Adrenal gland (tissue), 5 donors: Measurements from ENCODE around the gene TMEM214.

Experiments used
- POLR2A ChIP-seq, 2 donors: fragments of 450-650 bp; IDR thresholded peaks; one replicate each; pipeline ENCODE4 v1.6.1; 2017; ENCODE audit warnings: antibody characterized with exemption in 2 of 2, mild to moderate bottlenecking in 2 of 2, moderate library complexity in 1 of 2
- TF ChIP-seq, protein P1 (sequence below), 6 experiments: fragments of 450-650 bp in 4 of 6; fragments of 200-600 bp in 2 of 6; sonication (generic) in 1 of 6; IDR thresholded peaks; 1 replicate in 5 of 6; 2 replicates in 1 of 6; pipeline versions ENCODE4 v1.5.1 to v1.8.0; 2016 to 2021; ENCODE audit warnings: antibody characterized with exemption in 6 of 6, mild to moderate bottlenecking in 2 of 6, moderate library complexity in 1 of 6
- donor health status: DM: no; HTN: no; CAD: no.

DNA sequence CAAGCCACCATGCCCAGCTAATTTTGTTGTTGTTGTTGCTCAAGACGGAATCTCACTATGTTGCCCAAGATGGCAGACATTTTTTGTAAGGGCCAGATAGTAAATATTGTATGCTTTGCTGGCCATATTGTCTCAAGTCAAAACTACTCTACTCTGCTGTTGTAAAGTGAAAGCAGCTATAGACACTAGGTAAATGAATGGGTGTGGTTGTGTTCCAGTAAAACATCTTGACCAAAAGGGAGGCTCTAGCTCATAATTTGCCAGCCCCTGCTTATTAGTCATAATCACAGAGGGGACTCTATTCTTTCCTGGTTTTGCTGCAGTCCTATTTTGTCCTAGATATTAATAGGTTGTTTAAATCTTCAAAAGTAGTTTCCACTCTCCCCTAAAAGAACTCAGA is 37.8 kb upstream of the TMEM214 start:
- TF ChIP-seq, protein P1, sequence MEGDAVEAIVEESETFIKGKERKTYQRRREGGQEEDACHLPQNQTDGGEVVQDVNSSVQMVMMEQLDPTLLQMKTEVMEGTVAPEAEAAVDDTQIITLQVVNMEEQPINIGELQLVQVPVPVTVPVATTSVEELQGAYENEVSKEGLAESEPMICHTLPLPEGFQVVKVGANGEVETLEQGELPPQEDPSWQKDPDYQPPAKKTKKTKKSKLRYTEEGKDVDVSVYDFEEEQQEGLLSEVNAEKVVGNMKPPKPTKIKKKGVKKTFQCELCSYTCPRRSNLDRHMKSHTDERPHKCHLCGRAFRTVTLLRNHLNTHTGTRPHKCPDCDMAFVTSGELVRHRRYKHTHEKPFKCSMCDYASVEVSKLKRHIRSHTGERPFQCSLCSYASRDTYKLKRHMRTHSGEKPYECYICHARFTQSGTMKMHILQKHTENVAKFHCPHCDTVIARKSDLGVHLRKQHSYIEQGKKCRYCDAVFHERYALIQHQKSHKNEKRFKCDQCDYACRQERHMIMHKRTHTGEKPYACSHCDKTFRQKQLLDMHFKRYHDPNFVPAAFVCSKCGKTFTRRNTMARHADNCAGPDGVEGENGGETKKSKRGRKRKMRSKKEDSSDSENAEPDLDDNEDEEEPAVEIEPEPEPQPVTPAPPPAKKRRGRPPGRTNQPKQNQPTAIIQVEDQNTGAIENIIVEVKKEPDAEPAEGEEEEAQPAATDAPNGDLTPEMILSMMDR (IDR thresholded peaks at IDR 0.05) = no peak
- TF ChIP-seq POLR2A (IDR thresholded peaks at IDR 0.05) = no peak
